Neural cell (in vitro differentiated cells): ENCODE data around the gene MRPL10.

ENCODE experiments used
- CTCF ChIP-seq: fragments of 450-650 bp; IDR thresholded peaks from 2 replicates; pipeline ENCODE4 v1.5.1; 2014; ENCODE audit warnings: antibody characterized with exemption, mild to moderate bottlenecking, moderate library complexity; ENCODE audit not compliant: poor library complexity, severe bottlenecking
- EZH2 ChIP-seq: fragments of 200-600, 300-800 bp; shearing (Covaris generic), sonication (generic); IDR thresholded peaks from 2 replicates; pipeline ENCODE4 v1.6.1; 2014; ENCODE audit warnings: antibody characterized with exemption, low read length, borderline replicate concordance, mild to moderate bottlenecking; ENCODE audit not compliant: insufficient read depth, poor library complexity, severe bottlenecking
- RAD21 ChIP-seq: fragments of 450-650 bp; conservative IDR thresholded peaks from 2 replicates; pipeline ENCODE4 v1.6.1; 2014; ENCODE audit warnings: antibody characterized with exemption, mild to moderate bottlenecking, moderate library complexity
- TAF1 ChIP-seq: IDR thresholded peaks from 2 replicates; pipeline ENCODE4 v1.6.1; 2012; ENCODE audit warnings: low read depth
- TF ChIP-seq, protein P1 (sequence below): IDR thresholded peaks from 2 replicates; pipeline ENCODE4 v1.6.1; 2012; ENCODE audit warnings: borderline replicate concordance

- no peak for TF ChIP-seq CTCF
- TF ChIP-seq RAD21 = no peak
- TF ChIP-seq, protein P1, sequence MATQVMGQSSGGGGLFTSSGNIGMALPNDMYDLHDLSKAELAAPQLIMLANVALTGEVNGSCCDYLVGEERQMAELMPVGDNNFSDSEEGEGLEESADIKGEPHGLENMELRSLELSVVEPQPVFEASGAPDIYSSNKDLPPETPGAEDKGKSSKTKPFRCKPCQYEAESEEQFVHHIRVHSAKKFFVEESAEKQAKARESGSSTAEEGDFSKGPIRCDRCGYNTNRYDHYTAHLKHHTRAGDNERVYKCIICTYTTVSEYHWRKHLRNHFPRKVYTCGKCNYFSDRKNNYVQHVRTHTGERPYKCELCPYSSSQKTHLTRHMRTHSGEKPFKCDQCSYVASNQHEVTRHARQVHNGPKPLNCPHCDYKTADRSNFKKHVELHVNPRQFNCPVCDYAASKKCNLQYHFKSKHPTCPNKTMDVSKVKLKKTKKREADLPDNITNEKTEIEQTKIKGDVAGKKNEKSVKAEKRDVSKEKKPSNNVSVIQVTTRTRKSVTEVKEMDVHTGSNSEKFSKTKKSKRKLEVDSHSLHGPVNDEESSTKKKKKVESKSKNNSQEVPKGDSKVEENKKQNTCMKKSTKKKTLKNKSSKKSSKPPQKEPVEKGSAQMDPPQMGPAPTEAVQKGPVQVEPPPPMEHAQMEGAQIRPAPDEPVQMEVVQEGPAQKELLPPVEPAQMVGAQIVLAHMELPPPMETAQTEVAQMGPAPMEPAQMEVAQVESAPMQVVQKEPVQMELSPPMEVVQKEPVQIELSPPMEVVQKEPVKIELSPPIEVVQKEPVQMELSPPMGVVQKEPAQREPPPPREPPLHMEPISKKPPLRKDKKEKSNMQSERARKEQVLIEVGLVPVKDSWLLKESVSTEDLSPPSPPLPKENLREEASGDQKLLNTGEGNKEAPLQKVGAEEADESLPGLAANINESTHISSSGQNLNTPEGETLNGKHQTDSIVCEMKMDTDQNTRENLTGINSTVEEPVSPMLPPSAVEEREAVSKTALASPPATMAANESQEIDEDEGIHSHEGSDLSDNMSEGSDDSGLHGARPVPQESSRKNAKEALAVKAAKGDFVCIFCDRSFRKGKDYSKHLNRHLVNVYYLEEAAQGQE = no peak
- no peak for TF ChIP-seq TAF1
- TF ChIP-seq EZH2 = no peak
Observed at GRCh38 chr17:47810901-47811635, 20.3 kb downstream of the MRPL10 start.
